GM13977 (cell line): Measurements from ENCODE around the gene CIC.

Experiments
- DNase-seq: peaks from one replicate; pipeline ENCODE4 v3.0.0; 2012; ENCODE audit warnings: low spot score
- CTCF ChIP-seq: IDR thresholded peaks from 2 replicates; pipeline ENCODE4 v1.5.1; 2012; ENCODE audit warnings: mild to moderate bottlenecking, control low read depth; ENCODE audit not compliant: insufficient read depth; ENCODE audit errors: extremely low read depth, missing control alignments
- in situ Hi-C: fragments of 300-500 bp; cut with MboI; formaldehyde crosslinking; loops from one replicate; pipeline ENCODE4 v1.12.0; 2022; ENCODE audit warnings: low sequenced_read_pairs, low pct_unique_long_range_greater_than_20kb, mixed read lengths, inconsistent platforms; ENCODE audit not compliant: unreplicated experiment

Gene CIC

DNA sequence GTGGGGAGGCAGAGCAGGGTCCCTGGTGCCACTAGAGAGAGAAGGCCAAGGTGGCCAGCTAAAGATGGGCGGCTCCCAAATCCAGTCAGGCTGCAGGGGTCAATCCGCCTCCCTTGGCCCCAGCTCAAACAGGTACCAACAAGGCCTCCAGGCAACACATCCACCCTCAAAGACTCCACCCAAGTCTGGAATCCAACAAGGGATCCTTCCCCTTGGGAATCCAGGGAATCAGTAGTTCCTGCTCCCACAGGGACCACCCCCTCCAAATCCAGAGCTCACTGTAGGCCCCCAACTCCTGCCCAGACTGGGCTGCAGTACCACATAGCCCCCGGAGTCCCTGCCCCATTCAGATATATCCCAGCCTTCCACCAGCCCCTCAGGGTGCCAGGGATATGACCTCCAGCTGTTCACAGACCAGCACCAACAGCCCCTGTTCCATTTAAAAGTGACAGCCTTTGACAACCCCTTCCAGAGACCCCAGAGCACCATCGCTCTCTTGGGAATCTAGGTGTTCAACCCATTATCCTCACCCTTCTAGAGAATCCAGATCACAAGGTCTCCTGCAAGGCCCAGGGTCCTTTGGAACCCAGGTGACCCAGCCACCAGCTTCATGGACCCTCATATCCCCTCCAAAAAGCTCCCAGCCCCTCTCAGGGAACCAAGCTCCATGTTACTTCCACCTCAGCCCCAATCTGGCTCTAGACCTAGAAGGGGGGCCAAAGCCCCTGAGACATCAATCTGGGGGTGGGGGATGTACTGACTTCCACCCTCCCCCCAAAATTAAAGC, 17.3 kb upstream of the CIC start:
- DNase-seq, result no peak
- in situ Hi-C loops, result no loop called here
- TF ChIP-seq CTCF, result no peak

DNA sequence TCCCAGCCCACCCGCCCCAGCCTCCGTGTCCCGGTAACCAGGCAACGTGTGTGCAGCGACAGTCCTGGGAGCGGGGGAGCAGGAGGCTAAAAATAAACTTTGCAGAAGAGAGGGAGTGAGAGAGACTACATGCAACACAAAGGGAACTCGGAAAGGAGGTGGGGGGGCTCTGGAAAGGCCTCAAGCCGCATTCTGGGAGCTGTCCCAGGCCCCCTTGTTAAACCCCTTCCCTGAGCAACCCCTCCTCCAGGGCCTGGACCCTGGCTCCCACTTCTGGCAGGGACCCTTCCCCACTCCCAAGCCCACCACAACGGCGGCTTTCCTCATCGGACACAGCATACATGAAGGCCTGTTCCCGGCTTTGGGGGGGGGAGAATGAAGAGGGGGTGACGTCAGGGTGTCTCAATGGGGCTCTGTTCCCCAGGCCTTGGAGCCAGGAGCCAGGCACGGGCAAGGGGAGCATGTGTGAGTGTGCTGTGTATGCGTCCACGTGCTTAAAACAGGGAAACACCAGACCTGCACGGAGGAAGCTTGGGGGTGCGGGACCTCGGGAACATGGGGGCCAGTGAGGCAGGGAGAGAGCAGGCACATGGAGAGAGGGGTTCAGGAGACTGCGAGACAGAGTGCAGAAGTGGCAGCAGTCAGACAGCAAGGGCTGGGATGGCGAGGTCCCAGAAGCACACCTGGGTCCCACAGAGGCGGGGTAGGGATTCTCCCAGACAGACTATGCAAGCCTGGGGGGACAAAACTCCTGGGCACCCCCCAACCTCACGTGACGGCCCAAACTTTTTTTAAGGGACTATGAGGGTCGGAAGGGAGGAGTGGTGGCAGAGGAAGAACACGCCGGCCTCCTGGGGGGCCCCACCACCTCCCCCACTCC, 16.4 kb upstream of the CIC start:
- no peak for TF ChIP-seq CTCF
- in situ Hi-C loops, result no loop called here
- DNase-seq, result no peak

- peak; percentile 81 for DNase-seq
- in situ Hi-C loops, result no loop called here
- no peak for TF ChIP-seq CTCF
Observed at GRCh38 chr19:42253245-42254088, 15.6 kb upstream of the CIC start.

- no peak for TF ChIP-seq CTCF
- DNase-seq, result peak; percentile 77
- in situ Hi-C loops, result no loop called here
Observed at GRCh38 chr19:42254089-42254849, 14.8 kb upstream of the CIC start.

DNA sequence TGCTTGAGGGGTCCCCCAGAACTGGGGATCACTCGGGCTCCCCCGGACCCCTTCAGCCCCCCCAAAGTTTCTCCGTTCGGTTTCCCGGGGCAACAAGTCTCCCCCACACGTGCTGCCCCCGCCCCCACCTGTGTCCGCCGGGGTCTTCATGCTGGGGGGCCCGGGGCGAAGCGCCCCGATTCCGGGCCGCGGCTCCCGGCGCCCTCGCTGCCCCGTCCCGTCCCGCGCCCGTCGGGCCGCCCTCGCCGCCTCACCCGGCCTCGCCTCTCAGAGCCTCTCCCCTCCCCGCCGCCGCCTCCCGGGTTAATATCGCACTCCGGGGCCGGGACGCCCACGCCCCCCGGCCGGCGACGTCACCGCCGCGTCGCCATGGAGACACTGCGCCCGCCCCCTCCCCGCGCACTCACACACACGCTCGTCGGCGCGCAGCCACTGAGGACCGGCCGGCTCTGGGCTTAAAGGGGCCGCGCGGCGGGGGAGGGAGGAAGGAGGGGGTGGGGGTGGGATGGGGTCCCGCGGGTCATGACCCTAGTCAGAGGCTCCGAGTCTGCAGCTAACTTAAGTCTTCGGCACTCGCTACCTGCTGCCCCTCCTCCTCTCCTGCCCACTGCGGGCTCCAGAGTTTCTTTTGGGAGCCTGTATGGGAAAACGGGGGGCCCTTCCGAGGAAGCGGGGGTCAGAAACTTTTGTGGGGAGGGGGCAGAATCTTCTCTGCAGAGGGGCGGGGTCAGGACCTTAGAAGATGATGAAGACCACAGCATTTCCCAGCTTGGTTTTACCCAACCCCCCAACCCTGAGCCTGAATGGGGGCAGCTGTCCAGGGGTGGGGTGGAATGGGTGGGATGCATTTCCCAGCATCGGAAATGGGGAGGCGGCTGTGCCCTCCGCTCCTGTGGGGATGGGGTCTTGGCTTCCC, 13.9 kb upstream of the CIC start, which contains the start of gene ERF:
ERF (minus strand) TSS at position 279 of the 916 bp plus-strand sequence; CDS start at position 150, 129 bp downstream.
- in situ Hi-C loops, result no loop called here
- DNase-seq, result peak; percentile 99
- no peak for TF ChIP-seq CTCF
